GM12878 (cell line): ENCODE data around the gene PAQR8. TPM values are rescaled to one million over a fixed set of nuclear protein-coding genes. Genes with fewer than 3 reads are reported as not detected.

Source experiments
- ATAC-seq: fragments of 200-7000 bp; cut with Tn5 transposase; 3 replicates; pipeline ENCODE4 v1.9.1; 2020; ENCODE audit warnings: mild to moderate bottlenecking, moderate library complexity
- BruUV-seq: library from RNA; stranded (reverse); fragments of 400-500 nt; replicated peaks from 2 replicates; lab custom pipeline; 2021; lab: Mats Ljungman, UMichigan
- CTCF ChIA-PET: fragments of 300-600 bp; sonication (Branson Sonifier 250); formaldehyde crosslinking; extraction: SDS; loops from one replicate; lab custom pipeline; 2021; ENCODE audit warnings: inconsistent platforms; lab: Yijun Ruan, JAX
- POLR2A ChIA-PET: fragments of 350-600 bp; formaldehyde crosslinking; extraction: SDS; loops from one replicate; lab custom pipeline; 2021; ENCODE audit warnings: inconsistent platforms; lab: Charles Lee
- RAD21 ChIA-PET: fragments of 300-600 bp; sonication (Branson Sonifier 250); formaldehyde crosslinking; loops from one replicate; lab custom pipeline; 2023; ENCODE audit warnings: antibody characterized with exemption; ENCODE audit not compliant: unreplicated experiment; lab: Charles Lee
- SMC1A ChIA-PET: fragments of 300-600 bp; sonication (Branson Sonifier 250); formaldehyde crosslinking; loops from one replicate; lab custom pipeline; 2023; ENCODE audit not compliant: unreplicated experiment, uncharacterized antibody; lab: Charles Lee
- DNase-seq: peaks from one replicate; pipeline ENCODE4 v3.0.0-alpha.2; 2011; ENCODE audit warnings: low read depth, low spot score
- FAIRE-seq: peaks from 3 replicates; lab custom pipeline; 2011; peaks lifted over from hg19 to GRCh38; lab: Jason Lieb, UNC
- H2AFZ ChIP-seq: 2 replicates; pipeline ENCODE4 v1.6.0; 2011; ENCODE audit warnings: low read depth, low read length, control low read depth; ENCODE audit not compliant: control insufficient read depth
- H3K27ac ChIP-seq: 2 replicates; pipeline ENCODE4 v1.5.1; 2011; ENCODE audit warnings: control low read depth; ENCODE audit not compliant: control insufficient read depth, insufficient read depth
- H3K27me3 ChIP-seq, 2 experiments: replicated peaks in 1 of 2; 2 replicates each; pipeline versions ENCODE4 v1.6.0 to v1.6.1; 2011; ENCODE audit warnings: low read length in 1 of 2; ENCODE audit not compliant: control insufficient read depth in 2 of 2, insufficient read depth in 2 of 2
- H3K36me3 ChIP-seq, 2 experiments: 2 replicates each; pipeline ENCODE4 v1.5.1; 2011; ENCODE audit warnings: low read length in 1 of 2; ENCODE audit not compliant: control insufficient read depth in 2 of 2, insufficient read depth in 2 of 2
- H3K4me1 ChIP-seq: 2 replicates; pipeline ENCODE4 v1.6.1; 2011; ENCODE audit warnings: mild to moderate bottlenecking, low read length, moderate library complexity, mixed read lengths; ENCODE audit not compliant: control insufficient read depth, insufficient read depth
- H3K4me2 ChIP-seq: 2 replicates; pipeline ENCODE4 v1.6.0; 2011; ENCODE audit warnings: control low read depth; ENCODE audit not compliant: control insufficient read depth, insufficient read depth
- H3K4me3 ChIP-seq: fragments of 200-600 bp; sonication (generic); 2 replicates; pipeline ENCODE4 v1.5.1; 2016
- H3K79me2 ChIP-seq: 2 replicates; pipeline ENCODE4 v1.6.0; 2011; ENCODE audit warnings: low read length; ENCODE audit not compliant: control insufficient read depth, insufficient read depth
- H3K9ac ChIP-seq: 2 replicates; pipeline ENCODE4 v1.8.0; 2011; ENCODE audit warnings: low read length, control low read depth, mixed read lengths; ENCODE audit not compliant: control insufficient read depth, insufficient read depth
- H3K9me3 ChIP-seq: replicated peaks from 3 replicates; pipeline ENCODE4 v1.5.1; 2011; ENCODE audit warnings: mild to moderate bottlenecking, low read length; ENCODE audit not compliant: control insufficient read depth, insufficient read depth
- H4K20me1 ChIP-seq: 2 replicates; pipeline ENCODE4 v1.6.0; 2011; ENCODE audit not compliant: control insufficient read depth, insufficient read depth
- CBX5 ChIP-seq: sonication (generic); IDR thresholded peaks from 2 replicates; pipeline ENCODE4 v1.6.1; 2016; ENCODE audit warnings: low read depth, moderate library complexity, mild to moderate bottlenecking, inconsistent platforms
- EED ChIP-seq: sonication (generic); IDR thresholded peaks from 2 replicates; pipeline ENCODE4 v1.6.1; 2016; ENCODE audit warnings: antibody characterized with exemption, low read depth
- MTA3 ChIP-seq: IDR thresholded peaks from 2 replicates; pipeline ENCODE4 v1.6.1; 2012; ENCODE audit warnings: low read length, inconsistent platforms, borderline replicate concordance
- RB1 ChIP-seq: fragments of 450-650 bp; formaldehyde crosslinking; IDR thresholded peaks from 2 replicates; pipeline ENCODE4 v1.6.1; 2017; ENCODE audit warnings: mild to moderate bottlenecking, borderline replicate concordance
- SIX5 ChIP-seq: IDR thresholded peaks from 2 replicates; pipeline ENCODE4 v1.6.1; 2011; ENCODE audit warnings: mild to moderate bottlenecking, low read depth, low read length, moderate library complexity; ENCODE audit not compliant: severe bottlenecking
- WGBS: methylation state at CpG from one replicate; pipeline ENCODE4 v1.1.6; 2016; ENCODE audit warnings: low lambda C conversion rate; ENCODE audit not compliant: insufficient replicate concordance, insufficient coverage; ENCODE audit errors: missing lambda C conversion rate; 5-methylcytosine and 5-hydroxymethylcytosine counted together
- in situ Hi-C: fragments of 300-500 bp; cut with MboI; formaldehyde crosslinking; loops from 9 replicates; pipeline ENCODE4 v1.14.3; 2018; ENCODE audit warnings: mixed read lengths
- intact Hi-C: fragments of 100-400 bp; cut with micrococcal nuclease; formaldehyde crosslinking; loops from one replicate; pipeline ENCODE4 v1.14.2; 2022; ENCODE audit not compliant: unreplicated experiment
- polyA plus RNA-seq, 11 experiments: library from polyadenylated mRNA; depleted of rRNA in 4 of 11; unstranded in 6 of 11; stranded (reverse) in 5 of 11; fragments of >200 nt; fragmentation: Nextera tagmentation in 4 of 11; fragmentation: Illumina TruSeq in 1 of 11; extraction: Ambion mirVana in 4 of 11; extraction: Trizol in 1 of 11; gene quantifications; 1 replicate in 1 of 11; 2 replicates in 10 of 11; pipeline versions ENCODE4 v1.2.1 to v1.2.3, GENCODE V29; 2011 to 2016; ENCODE audit warnings: inconsistent platforms in 2 of 11, missing spikeins in 2 of 11, low read depth in 1 of 11
- total RNA-seq, 4 experiments: library from RNA; depleted of rRNA in 3 of 4; stranded (reverse); fragments of >200 nt in 3 of 4; fragmentation: Illumina TruSeq in 1 of 4; extraction: Trizol in 1 of 4; gene quantifications; 2 replicates each; pipeline versions ENCODE4 v1.2.1 to v1.2.3, GENCODE V29; 2013 to 2021
- TF ChIP-seq, protein P1 (sequence below): IDR thresholded peaks from 2 replicates; pipeline ENCODE4 v1.6.1; 2012; ENCODE audit warnings: low read length, inconsistent platforms
- TF ChIP-seq, protein P2 (sequence below): fragments of 450-650 bp; IDR thresholded peaks from 2 replicates; pipeline ENCODE4 v1.6.1; 2017; ENCODE audit warnings: low read depth, mild to moderate bottlenecking, moderate library complexity
- TF ChIP-seq, protein P3 (sequence below): fragments of 450-650 bp; IDR thresholded peaks from 2 replicates; pipeline ENCODE4 v1.6.1; 2016; ENCODE audit warnings: mild to moderate bottlenecking

The PAQR8 gene
- total and polyA plus RNA-seq, 10 of the 15 experiments (the other 5 are each of a cell fraction or from before 2014, with no cell fraction given): 3.9 to 22.4 (median 14.6) TPM

DNA sequence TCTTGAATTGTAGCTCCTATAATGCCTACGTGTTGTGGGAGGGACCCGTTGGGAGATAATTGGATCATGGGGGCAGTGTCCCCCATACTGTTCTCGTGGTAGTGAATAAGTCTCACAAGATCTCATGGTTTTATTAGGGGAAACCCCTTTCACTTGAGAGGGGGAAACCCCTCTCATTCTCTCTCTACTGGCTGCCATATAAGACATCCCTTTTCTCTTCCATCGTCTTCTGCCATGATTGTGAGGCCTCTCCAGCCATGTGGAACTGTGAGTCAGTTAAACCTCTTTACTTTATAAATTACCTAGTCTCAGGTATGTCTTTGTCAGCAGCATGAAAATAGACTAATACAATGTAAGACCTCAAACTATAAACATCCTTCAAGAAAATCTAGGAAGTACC lies 23.1 kb downstream of the PAQR8 start:
- in situ Hi-C loops: no loop called here
- H3K79me2 ChIP-seq: no peaks in the 10 kb centered on the region; the same call in 1 of the 2 replicates
- H4K20me1 ChIP-seq: no peaks in the 10 kb centered on the region
- no peak overlapping the region for H3K4me3 ChIP-seq
- H3K36me3 ChIP-seq: peaks cover 0 to 7% of the 10 kb centered on the region in 2 experiments; a peak in 2 of 4 replicates
- H2AFZ ChIP-seq: no peak overlapping the region
- H3K9me3 ChIP-seq: peaks cover 5% of the 10 kb centered on the region
- POLR2A ChIA-PET: interaction anchor here (1.9 kb wide), 1 partner anchor 8 kb away, joined by 6 read pairs; no protein-coding TSS in a partner anchor
- TF ChIP-seq, protein P1, sequence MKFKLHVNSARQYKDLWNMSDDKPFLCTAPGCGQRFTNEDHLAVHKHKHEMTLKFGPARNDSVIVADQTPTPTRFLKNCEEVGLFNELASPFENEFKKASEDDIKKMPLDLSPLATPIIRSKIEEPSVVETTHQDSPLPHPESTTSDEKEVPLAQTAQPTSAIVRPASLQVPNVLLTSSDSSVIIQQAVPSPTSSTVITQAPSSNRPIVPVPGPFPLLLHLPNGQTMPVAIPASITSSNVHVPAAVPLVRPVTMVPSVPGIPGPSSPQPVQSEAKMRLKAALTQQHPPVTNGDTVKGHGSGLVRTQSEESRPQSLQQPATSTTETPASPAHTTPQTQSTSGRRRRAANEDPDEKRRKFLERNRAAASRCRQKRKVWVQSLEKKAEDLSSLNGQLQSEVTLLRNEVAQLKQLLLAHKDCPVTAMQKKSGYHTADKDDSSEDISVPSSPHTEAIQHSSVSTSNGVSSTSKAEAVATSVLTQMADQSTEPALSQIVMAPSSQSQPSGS: 0 out of 2 replicates have a peak, but pooled peaks have one; percentile 21
- no peak for TF ChIP-seq EED
- no peak for TF ChIP-seq RB1
- no peak for TF ChIP-seq MTA3
- TF ChIP-seq, protein P2, sequence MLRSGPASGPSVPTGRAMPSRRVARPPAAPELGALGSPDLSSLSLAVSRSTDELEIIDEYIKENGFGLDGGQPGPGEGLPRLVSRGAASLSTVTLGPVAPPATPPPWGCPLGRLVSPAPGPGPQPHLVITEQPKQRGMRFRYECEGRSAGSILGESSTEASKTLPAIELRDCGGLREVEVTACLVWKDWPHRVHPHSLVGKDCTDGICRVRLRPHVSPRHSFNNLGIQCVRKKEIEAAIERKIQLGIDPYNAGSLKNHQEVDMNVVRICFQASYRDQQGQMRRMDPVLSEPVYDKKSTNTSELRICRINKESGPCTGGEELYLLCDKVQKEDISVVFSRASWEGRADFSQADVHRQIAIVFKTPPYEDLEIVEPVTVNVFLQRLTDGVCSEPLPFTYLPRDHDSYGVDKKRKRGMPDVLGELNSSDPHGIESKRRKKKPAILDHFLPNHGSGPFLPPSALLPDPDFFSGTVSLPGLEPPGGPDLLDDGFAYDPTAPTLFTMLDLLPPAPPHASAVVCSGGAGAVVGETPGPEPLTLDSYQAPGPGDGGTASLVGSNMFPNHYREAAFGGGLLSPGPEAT: peak; percentile 15; the same call in 1 of the 2 replicates
- no peak for TF ChIP-seq SIX5
- TF ChIP-seq CBX5: 0 out of 2 replicates have a peak, but pooled peaks have one; percentile 10
- TF ChIP-seq, protein P3, sequence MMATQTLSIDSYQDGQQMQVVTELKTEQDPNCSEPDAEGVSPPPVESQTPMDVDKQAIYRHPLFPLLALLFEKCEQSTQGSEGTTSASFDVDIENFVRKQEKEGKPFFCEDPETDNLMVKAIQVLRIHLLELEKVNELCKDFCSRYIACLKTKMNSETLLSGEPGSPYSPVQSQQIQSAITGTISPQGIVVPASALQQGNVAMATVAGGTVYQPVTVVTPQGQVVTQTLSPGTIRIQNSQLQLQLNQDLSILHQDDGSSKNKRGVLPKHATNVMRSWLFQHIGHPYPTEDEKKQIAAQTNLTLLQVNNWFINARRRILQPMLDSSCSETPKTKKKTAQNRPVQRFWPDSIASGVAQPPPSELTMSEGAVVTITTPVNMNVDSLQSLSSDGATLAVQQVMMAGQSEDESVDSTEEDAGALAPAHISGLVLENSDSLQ: no peak
- peak; percentile 15; the same call in 1 of the 3 replicates for ATAC-seq
- RAD21 ChIA-PET: interaction anchor here (1.0 to 1.1 kb wide), 2 partner anchors 8 to 30 kb away, joined by 3 read pairs; no protein-coding TSS in a partner anchor
- WGBS: 60% methylated on average over 4 of the region's 4 CpGs
- H3K27ac ChIP-seq: no peak overlapping the region
- FAIRE-seq: no peak
- no peak overlapping the region for H3K9ac ChIP-seq
- BruUV-seq: no TSS peak
- SMC1A ChIA-PET: interaction anchor here (1.0 to 9.3 kb wide), 5 partner anchors 14 to 99 kb away, joined by 4 to 156 read pairs (median 77); partner anchors contain the start of genes MCM3 and PAQR8
- no peaks in the 10 kb centered on the region for H3K27me3 ChIP-seq
- CTCF ChIA-PET: interaction anchor here (0.8 to 7.7 kb wide), 5 partner anchors 14 to 120 kb away, joined by 3 to 85 read pairs (median 4); no protein-coding TSS in a partner anchor
- intact Hi-C loops: no loop called here
- DNase-seq: no peak
- H3K4me1 ChIP-seq: peaks cover 26% of the 10 kb centered on the region
- peak overlapping the region; percentile 12; the same call in 1 of the 2 replicates for H3K4me2 ChIP-seq
